HG03565 (cell line): Measurements from ENCODE around the gene FBXL2.

Experiments
- ATAC-seq: cut with Tn5 transposase; IDR thresholded peaks from one replicate; pipeline ENCODE4 v1.9.1; 2021; ENCODE audit warnings: mild to moderate bottlenecking, moderate library complexity; ENCODE audit not compliant: unreplicated experiment

Gene FBXL2

GRCh38 chr3:33277193-33277882, at the start of gene FBXL2:
TSS of gene FBXL2 (plus strand) at chr3:33277442. CDS start at chr3:33277513, 71 bp downstream.
- ATAC-seq, result peak; percentile 82

- no peak for ATAC-seq
These were observed 48.2 kb upstream of the FBXL2 start for GRCh38 chr3:33229066-33229465.

GRCh38 chr3:33229947-33230346, 47.3 kb upstream of the FBXL2 start:
- no peak for ATAC-seq

- ATAC-seq, result no peak
These were observed 45.3 kb upstream of the FBXL2 start for GRCh38 chr3:33231756-33232465.

GRCh38 chr3:33233884-33234283, 43.4 kb upstream of the FBXL2 start:
- ATAC-seq, result no peak

- no peak for ATAC-seq
These were observed 41.2 kb upstream of the FBXL2 start for GRCh38 chr3:33236005-33236404.

GRCh38 chr3:33237439-33237838, 39.8 kb upstream of the FBXL2 start:
- ATAC-seq, result no peak

GRCh38 chr3:33238923-33239322, 38.3 kb upstream of the FBXL2 start:
- ATAC-seq, result no peak

- ATAC-seq, result no peak
These were observed 37.0 kb upstream of the FBXL2 start for GRCh38 chr3:33240261-33240660.

- no peak for ATAC-seq
These were observed 30.5 kb upstream of the FBXL2 start for GRCh38 chr3:33246786-33247185.

GRCh38 chr3:33250712-33251111, 26.5 kb upstream of the FBXL2 start:
- ATAC-seq, result no peak

- ATAC-seq, result no peak
These were observed 21.0 kb upstream of the FBXL2 start for GRCh38 chr3:33256249-33256648.

- no peak for ATAC-seq
These were observed 17.1 kb upstream of the FBXL2 start for GRCh38 chr3:33260104-33260503.

- ATAC-seq, result no peak
These were observed 7.9 kb upstream of the FBXL2 start for GRCh38 chr3:33269385-33269784.

- no peak for ATAC-seq
These were observed 5.9 kb upstream of the FBXL2 start for GRCh38 chr3:33271324-33271723.

GRCh38 chr3:33273628-33274027, 3.6 kb upstream of the FBXL2 start:
- ATAC-seq, result no peak

GRCh38 chr3:33278163-33278562, 921 bp downstream of the FBXL2 start:
- ATAC-seq, result no peak

GRCh38 chr3:33287672-33288282, 10.5 kb downstream of the FBXL2 start:
- no peak for ATAC-seq

- no peak for ATAC-seq
These were observed 22.3 kb downstream of the FBXL2 start for GRCh38 chr3:33299395-33300081.

GRCh38 chr3:33312361-33312760, 35.1 kb downstream of the FBXL2 start:
- ATAC-seq, result no peak

- ATAC-seq, result no peak
These were observed 36.1 kb downstream of the FBXL2 start for GRCh38 chr3:33313331-33313730.

GRCh38 chr3:33314993-33315392, 37.8 kb downstream of the FBXL2 start:
- no peak for ATAC-seq
